MM.1S (cell line): ENCODE results near the gene TAF11L4.
"Not testable (repeated sequence)": the region's sequence is repeated elsewhere in the genome, so short reads cannot be mapped to it uniquely, and the experiment has no call there.

ENCODE experiments used
- CTCF ChIP-seq: fragments of 300-600 bp; sonication (generic); IDR thresholded peaks from 2 replicates; pipeline ENCODE4 v1.5.1; 2016; ENCODE audit warnings: antibody characterized with exemption, low read length, mixed read lengths
- EZH2 ChIP-seq: fragments of 300-600 bp; sonication (generic); optimal IDR thresholded peaks from 2 replicates; pipeline ENCODE3; 2017; ENCODE audit warnings: low read depth, mild to moderate bottlenecking, antibody characterized with exemption, low read length, mixed read lengths

GRCh38 chr5:17526504-17526903, 4.9 kb downstream of the TAF11L4 start:
- TF ChIP-seq CTCF, EZH2: not testable (repeated sequence)
